CD4-positive, alpha-beta T cell treated with Interleukin-17A for 4 hours (primary cell): ENCODE results near the gene ADAP1.

Source experiments
- DNase-seq: peaks from one replicate; pipeline ENCODE4 v3.0.0-alpha.2; 2020; ENCODE audit warnings: mixed read lengths

The ADAP1 gene

DNA sequence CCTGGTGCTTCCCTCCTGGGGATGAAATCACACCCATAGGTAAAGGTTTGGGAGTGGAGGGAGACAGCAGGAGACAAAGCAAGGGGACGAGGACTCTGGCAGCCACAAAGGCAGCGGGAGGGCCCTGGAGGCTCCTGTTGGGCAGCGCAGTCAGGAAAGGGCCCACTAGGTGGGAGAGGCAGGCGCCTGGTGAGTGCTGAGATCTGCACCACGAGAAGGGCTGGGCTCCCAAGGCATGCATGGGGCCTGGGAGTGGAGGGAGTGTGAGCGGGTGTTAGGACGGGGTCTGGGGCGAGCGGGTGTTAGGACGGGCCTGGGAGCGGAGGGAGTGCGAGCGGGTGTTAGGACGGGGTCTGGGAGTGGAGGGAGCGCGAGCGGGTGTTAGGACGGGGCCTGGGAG, 65.1 kb downstream of the ADAP1 start:
- DNase-seq: no peak

- no peak for DNase-seq
These were observed 65.5 kb downstream of the ADAP1 start for GRCh38 chr7:889025-889390.

GRCh38 chr7:888081-889024, 66.1 kb downstream of the ADAP1 start:
- no peak for DNase-seq

- no peak for DNase-seq
These were observed 67.0 kb downstream of the ADAP1 start for GRCh38 chr7:887488-887820.

DNA sequence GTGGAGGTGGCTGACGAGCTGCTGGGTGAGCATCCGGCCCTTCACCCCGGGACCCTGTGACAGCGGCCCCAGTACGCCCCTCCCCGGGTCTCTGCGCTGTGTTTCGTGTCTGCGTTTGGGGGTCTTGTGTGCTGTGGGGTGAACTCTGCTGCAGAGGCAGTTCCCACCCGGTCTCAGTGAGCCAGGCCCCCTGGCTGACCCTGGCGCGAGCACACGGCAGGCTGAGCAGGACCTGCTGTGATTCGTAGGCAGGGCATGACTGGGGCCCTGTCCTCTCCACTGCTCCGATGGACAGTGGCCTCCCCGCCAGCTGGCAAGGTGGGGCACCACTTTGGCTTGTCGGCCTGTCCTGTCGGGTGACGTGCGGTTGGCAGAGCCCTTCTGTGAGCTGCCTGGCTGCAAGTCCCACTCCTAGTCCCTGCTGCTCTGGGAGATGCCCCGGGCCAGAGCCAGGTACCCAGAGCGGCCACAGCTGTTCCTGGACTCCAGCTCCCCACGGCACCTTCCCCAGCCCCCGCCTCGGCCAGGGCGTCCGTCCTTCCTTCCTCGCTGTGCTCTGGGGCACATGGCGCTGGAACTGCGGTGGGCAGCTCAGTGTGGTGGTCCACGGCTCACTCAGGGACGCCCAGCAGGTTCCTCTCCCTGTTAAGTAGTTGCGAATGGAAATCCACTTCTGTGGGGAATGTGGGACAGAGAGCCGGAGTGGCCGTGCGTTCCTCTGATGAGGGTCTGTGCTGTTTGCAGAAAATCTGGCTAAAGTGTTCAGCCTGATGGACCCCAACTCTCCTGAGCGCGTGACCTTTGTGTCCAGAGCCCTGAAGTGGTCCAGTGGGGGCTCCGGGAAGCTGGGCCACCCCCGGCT, 67.6 kb downstream of the ADAP1 start:
- no peak for DNase-seq

- no peak for DNase-seq
These were observed 68.4 kb downstream of the ADAP1 start for GRCh38 chr7:885893-886625.

GRCh38 chr7:885261-885892, 69.1 kb downstream of the ADAP1 start:
- DNase-seq: no peak

DNA sequence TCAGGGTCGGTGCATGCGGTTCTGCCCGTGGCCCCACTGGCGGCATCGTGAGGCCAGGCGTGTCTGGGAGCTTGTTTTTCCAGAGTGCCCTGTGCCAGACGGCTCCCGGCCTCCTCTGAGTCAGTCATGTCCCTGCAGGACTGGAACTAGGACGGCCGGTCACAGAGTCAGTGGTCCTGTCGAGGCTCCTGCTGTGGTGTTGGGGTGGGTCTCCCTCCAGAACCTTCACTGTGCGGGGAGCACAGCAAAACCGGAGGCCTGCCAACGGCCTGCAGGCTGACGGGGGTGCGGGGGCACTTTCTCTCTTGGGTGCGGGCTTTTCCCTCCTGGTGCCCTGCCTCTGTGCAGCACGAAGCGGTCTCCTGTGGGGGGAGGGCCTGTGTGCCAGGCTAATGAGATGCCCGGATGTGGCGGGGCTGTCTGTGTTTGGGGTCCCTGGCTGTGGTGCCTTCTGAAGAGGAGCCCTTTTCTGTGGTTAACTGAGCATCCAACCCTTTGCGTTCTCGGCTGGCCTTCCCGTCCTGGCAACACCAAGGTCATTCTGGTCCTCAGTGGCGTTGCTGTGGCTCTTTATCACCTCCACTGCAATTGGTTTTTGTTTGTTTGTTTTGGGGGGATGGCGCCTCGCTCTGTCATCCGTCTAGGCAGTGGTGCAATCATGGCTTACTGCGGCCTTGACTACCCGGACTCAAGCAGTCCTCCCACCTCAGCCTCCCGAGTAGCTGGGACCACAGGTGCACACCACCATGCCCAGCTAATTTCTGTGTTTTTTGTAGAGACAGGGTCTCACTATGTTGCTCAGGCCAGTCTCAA, 70.1 kb downstream of the ADAP1 start:
- DNase-seq: no peak

DNA sequence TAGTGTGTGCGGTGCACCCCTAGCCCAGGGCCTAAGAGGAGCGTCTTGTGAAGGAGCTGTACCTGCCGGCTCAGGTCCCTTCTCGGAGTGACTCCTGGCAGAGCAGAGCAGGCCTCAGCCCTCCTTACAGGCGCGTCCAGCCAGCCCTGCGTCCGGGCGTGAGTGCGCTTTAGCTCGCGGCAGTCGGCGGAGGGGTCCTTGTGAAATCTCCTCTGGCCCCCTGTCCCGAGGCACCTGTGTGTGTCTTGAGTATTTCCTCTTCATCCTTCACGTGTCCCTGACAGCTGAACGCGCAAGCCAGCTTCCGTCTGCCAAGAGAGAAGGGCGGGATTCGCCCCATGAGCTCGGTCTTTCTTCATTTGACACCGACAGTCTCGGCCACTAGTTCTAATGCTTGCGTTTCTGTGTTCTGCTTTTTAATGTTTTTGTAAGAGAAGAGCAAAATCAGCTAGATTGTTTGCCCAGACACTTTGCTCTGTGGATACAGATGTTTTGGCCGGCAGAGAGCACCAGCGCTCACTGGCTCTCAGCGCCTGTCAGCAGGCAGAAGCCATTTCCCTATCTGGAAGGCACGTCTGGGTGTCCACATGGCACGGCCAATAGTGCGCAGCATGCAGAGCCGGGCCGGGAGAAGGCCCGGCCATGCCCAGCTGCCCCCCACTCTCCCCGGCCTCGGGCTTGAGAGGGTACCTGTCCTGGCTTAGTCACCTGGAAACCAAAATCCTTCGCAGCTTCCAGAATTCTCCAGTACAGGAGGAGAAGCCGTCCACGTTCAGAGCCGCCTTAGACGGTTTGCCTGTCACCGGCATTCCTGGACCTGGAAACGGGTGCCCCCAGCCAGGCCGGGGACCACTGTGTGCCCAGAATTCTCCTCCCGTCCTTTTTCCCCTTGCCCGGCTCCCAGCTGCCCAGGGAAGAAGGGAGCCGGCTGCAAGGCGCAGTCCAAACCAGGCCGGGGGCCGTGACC, 71.1 kb downstream of the ADAP1 start:
- DNase-seq: no peak

DNA sequence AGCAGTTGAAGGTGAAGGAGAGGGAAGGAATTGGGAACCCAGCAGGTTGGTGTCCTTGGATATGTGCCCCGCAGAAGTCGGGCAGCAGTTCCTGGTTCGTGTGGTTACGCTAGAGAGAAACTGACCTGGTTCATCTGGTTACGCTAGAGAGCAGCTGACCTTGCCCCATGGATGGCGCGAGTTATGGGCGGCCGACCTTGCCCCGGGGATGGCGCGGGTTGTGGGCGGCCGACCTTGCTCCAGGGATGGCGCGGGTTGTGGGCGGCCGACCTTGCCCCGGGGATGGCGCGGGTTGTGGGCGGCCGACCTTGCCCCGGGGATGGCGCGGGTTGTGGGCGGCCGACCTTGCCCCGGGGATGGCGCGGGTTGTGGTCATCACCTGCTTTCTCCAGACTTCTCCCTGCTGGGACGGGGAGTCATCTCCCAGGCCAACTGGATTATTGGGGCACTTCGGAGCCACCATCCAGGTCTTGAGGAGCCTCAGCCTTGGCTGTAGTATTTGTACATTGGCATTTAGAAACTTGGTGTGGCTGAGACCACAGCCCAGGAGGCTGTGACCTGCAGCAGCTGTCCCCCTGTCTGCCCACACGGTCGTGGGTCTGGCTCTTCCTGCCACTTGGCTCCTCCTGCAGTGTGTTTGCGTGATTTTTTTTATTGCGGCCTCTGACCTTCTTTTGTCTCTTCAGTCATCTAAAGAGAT, 72.0 kb downstream of the ADAP1 start:
- no peak for DNase-seq

DNA sequence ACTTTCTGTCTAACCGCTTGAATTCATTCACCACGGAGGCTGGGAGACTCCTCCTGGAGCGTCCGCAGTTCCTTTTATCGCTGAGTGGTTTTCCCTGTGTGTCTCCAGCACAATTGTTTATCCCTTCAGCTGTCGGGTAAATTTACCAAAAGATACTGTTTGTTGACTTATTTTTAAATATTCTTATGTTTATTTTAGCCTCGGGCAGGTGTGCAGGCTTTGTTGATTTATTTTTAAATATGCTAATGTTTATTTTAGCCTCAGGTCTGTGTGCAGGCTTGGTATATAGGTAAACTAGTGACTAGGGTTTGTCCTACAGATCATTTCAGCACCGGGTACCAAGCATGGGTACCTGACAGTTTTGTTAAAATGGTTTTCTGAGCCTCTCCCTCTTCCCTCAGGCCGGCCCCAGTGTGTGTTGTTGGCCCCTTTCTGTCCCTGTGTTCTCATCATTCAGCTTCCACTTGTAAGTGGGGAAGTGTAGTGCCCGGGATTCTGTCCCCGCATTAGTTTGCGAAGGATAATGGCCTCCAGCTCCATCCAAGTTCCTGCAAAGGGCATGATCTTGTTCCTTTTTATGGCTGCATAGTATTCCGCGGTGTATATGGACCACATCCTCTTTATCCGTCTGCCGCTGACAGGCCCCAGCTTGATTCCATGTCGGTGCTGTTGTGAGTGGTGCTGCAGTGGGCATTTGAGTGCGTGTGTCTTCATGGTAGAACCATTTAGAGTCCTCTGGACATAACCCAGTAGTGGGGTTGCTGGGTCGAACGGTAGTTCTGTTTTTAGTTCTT, 72.8 kb downstream of the ADAP1 start:
- no peak for DNase-seq

DNA sequence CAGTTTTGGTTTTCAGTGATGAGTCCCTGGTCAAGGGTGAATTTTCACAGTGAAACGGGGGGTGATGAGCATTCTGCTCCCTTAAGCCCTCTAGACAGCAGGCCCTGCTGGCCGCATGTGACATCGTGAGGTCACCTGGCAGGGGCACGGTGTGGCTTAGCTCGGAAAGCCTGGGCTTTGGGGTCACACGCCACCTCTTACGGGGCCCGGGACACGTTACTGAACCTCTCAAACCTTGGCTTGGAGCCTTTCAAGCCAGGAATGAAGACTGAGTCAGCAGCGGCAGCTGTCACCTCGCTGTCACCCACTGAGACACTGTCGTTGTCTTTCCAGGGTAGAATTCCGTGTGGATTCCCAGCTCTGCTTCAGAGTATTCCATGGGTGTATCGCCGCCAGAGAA, 74.0 kb downstream of the ADAP1 start:
- DNase-seq: no peak

GRCh38 chr7:879706-880105, 74.8 kb downstream of the ADAP1 start:
- DNase-seq: no peak

DNA sequence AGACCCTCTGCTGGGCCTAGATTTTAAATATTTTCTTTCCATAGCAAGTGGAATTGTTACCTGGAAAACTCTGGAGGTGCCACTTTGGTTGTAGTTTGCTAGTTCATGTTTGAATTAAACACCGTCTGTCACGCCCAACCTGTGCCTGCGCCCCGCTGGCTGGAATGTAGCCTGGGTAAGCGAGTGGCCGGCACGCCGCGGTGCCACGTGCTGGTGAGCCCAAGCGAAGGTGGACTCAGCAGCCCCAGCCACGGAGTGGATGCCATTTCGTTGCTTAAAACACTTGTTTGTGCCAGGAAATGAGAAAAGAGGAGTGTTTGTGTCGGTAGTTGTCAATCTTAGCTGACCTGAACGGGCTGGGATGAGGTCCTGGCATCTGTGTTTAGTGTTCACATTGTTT, 75.4 kb downstream of the ADAP1 start:
- no peak for DNase-seq

GRCh38 chr7:877312-878232, 76.9 kb downstream of the ADAP1 start:
- DNase-seq: no peak

- no peak for DNase-seq
These were observed 77.5 kb downstream of the ADAP1 start for GRCh38 chr7:876972-877311.

DNA sequence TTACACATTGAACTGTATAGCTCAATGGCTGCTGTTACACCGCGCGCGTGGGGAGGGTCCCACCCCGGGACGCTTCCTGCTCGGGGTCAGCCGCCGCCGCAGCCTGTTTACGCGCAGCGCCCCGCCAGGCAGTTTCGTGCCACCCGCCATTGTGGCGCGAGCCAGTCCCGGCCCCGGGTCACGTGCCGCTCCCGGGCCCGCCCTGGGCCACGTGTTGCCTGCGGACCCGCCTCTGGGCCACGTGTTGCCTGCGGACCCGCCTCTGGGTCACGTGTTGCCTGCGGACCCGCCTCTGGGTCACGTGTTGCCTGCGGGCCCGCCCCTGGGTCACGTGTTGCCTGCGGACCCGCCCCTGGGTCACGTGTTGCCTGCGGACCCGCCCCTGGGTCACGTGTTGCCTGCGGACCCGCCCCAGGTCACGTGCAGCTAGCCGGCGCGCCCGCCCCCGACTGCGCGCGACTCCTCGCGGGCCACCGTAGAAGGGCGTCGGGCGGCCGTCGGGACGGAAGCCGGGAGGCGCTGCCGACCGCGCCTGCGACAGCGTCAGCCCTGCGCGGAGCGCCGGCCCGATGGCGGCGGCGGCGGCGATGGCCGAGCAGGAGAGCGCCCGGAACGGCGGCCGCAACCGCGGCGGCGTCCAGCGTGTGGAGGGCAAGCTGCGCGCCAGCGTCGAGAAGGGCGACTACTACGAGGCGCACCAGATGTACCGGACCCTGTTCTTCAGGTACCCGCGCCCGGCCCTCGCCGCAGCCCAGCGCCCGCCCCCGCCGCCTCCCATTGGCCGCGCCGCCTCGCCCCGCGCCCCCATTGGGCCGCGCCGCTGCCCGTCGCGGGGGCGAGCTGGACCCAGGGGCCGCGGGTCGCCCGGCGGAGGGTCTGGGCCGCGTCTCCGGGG, 78.2 kb downstream of the ADAP1 start, which contains the start of gene GET4:
TSS of gene GET4 (plus strand) at position 478 of the 895 bp plus-strand sequence. CDS start at position 570, 92 bp downstream.
- peak; percentile 96 for DNase-seq
